Fibroblast of upper back skin (primary cell): ENCODE data around the gene MRPL20.

Source experiments
- DNase-seq: peaks from one replicate; pipeline ENCODE4 v3.0.0-alpha.2; 2013

Gene MRPL20

DNA sequence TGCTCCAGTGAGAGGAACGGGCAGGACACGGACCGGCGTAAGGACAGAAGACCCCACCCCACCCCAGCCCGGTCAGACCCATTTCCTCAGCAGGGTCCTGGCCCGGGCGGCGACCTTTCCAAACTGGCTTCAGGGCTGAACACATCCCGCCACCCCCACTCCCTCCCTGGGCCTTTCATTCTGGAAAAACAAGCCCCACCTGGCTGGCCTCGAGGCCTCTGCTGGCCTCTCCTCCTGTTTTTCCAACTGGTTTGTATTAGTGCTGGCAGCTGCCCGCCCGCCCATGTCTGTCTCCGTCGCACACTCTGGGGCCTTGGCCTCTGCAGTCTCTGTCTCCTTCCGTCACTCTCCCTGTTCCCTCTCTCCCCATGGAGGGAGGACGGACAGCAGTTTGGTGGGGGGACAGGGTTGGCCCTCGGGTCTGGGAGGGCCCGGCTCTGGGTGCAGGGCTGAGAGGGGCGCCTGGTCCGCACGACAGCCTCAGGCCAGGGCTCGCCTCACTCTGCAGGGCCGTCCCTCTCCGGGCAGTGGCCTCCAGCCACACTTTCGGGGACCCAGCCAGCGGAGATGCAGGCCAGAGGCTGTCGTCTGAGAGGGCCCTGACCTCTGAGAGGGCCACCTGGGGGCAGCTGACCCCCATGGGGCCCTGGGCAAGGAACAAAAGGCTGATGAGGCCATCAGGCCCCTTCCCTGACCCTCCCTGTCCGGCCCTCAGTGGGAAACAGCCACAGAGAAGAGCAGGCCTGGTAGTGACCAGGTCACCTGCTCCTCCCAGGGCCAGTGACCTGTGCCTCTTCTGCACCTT is 47.2 kb downstream of the MRPL20 start:
- peak; percentile 88 for DNase-seq

DNA sequence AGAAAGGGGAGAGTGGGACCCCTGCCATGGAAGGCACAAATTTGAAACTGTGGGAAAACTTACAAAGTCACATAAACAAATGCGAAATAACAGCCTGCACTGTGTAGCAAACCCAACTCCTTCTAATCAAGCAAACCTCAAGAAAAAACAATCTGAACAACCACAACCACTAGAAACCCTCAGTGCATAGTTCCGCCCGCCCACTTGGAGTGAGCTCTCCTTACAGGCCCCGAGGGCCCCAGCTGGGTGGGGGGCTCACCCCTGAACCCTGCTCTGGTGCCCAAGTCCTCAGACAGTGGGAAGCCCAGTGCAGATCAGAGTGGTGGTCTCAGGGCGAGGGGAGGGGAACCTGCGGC is 47.8 kb downstream of the MRPL20 start:
- DNase-seq: peak; percentile 78

DNA sequence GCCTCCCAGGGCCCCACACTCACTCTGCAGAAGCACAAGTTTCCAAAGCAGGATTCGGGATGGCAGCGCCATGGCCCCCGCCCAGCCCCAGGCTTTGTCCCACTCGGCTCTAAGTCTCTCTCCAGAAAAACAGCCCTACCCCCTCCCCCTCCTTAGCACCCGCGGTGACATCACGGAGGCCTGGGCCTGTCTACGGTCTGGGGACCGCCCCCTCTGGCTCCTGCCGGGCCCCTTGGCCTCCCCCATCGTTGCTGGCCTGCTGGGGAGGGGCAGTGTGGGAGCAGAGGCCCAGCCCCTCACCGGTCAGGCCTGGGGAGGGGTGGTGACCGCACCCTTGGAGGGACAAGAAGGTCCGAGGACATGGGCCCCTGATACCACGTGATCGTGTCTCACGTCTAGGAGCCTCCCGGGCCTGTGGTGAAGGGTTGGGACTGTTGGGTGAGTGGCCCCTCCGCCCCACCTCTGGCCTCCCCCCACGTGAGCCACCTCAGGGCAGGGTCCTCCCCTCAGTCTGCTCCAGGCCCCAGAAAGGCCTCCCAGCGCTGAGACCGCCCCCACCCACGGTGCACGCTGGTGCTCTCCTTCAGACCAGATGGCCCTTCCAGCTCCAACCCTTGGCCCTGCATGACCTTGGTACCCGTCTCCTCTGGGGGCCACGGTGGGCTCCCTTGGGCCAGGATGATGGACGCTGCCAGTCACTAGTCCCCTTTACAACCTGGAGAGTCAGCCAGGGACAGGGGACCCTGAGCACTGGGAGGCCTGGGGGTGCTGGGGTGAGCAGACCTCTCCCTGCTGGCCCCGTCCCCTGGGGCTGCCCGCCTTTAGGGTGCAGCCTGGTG is 48.4 kb downstream of the MRPL20 start, which contains the start of gene MXRA8:
Gene MXRA8, minus strand, starts transcription at position 123 of the 839 bp plus-strand sequence. Its CDS starts 51 bp downstream, at position 72.
- DNase-seq: peak; percentile 93

DNA sequence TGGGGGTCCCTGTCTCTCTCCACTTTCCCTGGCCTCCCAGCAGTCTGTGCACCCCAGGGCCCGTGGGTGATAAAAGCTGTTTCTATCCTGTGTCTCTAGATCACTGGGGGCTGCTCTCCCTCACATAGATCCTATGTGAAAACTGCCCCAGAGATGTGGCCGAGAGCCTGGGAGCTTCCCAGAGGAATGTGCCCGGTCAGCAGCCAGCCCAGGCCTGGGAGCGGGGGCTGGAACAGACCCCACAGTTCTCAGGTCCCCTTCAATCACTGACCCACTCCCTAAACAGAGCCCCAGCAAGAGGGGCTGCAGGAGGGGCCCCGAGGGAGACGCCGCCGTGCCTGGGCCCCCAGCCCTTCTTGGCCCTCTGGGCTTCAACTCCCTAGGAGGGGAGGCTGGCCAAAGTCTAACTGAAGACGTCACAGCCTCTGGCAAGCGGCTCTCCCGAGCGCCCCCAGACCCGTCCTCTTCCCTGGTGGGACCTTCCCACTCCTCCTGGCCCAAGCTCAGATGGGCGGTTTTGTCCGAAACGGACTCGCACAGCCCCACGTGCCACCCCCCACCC is 49.1 kb downstream of the MRPL20 start:
- DNase-seq: no peak

DNA sequence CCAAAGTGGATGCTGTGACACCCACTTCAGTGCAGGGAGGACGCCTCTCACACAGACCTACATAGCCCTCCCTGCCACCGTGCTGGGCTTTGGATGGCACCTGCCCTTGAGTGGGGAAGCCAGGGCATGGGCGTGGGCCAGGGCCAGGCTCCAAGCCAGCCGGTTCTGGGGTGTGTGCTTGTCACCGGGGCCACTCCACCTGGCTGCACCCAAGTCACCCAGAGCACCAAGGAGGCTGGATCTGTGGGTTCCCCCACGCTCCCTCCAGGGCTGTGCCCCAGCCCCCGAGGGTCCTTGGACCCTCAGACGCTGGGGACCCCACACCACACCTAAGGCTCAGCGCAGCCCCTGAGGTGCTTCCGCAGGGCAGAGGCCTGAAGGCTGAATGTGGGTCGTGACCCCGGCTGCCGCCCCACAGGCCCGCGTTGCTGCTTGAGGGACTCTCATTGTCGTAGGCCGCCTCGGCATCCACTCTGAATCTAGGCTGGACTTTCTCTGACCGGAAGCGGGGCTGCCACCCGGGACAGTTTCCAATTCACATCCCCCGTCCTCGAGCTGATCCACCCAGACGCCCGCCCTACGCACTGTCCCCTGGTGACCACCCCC is 50.2 kb downstream of the MRPL20 start:
- no peak for DNase-seq

DNA sequence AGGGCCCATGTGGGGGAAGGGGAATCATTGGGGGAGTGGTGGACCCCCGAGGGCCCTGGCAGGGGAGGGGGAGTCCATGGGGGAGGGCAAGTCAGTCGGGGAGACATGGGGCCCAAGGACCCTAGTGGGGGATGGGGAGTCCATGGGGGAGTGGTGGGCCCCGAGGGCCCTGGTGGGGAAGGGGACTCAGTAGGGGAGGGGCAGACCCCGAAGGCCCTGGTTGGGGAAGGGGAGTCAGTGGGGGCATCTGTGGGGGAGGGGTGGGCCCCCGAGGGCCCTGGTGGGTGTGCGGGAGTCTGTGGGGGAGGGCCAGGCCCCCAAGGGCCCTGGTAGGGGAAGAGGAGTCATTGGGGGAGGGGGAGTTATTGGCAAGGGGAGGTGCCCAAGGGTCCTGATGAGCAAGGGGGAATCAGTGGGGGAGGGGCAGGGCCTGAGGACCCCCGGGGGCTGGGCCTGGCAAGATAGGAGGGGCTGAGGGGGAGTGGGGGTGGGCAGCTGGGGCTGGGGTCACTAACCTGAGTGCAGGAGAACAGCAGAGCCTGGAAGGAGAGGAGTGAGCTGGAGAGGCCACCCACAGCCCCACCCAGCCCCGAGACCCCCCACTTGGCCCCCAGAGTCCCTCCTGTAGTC is 50.8 kb downstream of the MRPL20 start:
- no peak for DNase-seq

DNA sequence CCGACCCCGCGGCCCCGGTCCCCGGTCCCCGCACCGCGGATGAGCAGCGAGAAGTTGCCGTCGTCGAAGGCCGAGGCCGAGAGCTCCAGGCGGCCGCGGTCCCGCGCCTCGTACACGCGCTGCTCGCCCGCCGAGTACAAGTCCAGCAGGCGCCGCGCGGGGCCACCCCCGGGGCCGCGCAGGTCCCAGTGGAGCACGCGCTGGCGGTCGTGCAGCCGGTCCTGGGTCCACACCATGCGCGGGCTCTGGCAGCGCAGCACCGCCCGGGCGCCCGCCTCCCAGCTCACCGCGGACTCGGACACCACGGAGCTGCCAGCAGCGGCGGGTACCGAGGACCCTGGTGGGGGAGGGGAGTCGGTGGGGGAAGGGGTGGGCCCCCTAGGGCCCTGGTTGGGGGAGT is 51.7 kb downstream of the MRPL20 start:
- DNase-seq: no peak

DNA sequence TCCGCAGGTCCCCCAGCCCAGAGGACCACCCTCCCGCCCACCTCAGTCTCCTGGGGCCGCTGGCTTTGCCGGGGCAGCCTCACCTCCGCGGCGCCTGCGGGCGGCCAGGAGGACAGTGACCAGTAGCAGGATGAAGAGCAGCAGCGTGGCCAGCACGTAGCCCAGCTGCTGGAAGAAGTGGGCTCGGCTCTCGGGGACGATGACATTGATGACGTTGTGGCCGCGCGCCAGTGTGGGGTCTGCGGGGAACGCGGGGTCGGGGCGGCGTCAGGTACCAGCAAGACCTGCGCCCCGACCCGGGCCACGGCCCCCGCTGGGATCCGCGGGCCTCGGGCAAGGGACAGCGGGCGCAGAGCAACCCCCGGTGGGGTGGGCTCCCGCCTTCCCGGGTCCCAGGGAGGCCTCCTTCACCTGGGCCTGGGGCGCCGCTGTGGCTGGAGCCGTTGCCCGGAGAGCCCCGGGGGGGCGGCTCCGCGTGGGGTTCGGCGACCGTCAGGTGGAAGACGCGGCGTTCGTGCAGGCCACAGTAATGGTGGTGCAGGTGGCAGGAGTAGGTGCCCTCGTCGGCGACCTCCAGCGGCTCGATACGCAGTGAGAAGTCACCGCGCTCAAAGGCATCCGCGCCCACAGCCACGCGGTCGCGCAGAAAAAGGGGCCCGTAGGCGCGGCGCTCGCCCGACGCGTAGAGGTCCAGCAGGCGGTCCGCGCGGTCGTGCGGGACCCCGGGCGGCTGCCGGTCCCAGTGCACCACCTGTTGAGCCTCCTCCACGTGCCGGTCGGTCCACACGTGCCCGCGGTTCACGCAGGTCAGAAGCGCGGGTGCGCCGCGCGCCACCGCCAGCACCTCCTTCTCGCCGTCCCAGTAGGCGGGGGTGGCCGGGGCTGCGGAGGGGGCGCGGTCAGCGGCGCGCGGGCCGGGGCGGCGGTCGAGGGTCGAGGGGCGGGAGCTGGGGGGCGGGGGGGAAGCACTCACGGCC is 52.5 kb downstream of the MRPL20 start:
- DNase-seq: no peak

DNA sequence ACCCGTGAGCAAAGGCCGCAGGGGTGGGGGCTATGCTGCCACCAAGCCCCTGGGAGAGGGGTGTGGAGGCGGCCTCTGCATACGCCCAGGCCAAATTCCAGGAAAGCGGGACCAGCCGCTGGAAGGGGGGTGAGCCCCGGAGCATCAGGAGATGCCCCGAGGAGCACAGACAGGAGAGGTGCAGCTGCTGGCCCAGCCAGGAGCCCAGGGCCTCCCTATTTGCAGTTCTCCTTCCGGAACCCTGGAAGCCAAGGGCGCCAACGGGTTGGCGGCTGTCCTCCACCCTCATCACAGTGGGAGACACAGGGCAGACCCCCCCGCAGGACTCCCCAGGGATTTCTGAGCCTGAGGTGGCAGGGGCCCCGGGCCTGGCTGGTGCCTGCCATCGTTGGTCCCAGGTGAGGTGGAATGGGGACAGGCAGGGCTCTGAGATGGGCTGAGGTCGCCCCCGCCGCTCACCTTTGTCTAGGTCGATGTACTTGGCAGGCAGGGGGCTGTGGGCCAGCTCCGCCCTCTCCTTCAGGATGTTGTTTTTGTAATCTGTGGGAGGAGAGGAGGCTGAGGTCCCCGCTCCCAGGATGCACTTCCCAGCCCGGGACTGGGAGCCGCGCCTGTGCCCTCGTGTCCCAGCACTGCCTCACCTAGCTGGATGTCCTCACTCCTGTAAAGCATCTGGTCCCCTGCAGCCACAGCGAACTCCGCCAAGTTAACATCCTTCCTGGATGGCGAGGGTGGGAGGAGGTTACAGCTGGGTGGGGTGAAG is 53.5 kb downstream of the MRPL20 start:
- DNase-seq: no peak

DNA sequence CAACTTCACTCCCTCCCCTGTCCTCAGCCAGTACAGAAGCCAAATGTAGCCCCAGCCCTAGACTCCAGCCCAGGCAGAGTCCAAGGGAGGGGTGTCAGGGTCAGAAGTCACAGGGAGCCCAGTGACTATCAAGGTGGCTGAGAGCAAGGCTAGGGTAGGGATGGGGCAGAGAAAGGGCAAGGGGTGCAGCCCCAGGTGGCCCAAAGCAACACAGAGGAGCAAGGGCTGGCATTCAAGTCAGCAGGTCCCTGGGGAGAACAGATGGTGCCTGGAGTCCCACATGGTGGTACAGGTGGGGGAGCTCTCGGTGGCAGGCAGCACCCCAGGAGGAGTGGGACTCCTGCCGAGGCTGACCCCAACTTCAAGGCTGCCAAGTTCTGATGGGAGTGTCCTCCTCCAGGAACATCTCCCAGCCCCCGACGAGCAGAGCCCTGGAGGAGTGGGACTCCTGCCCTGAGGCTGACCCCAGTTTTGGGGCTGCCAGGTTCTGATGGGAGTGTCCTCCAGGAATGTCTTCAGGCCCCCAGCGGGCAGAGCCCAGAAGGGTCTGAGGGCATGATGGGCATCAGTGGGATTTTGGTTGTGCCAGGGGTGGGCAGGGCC is 54.2 kb downstream of the MRPL20 start:
- DNase-seq: no peak
